Endometrial microvascular endothelial cells (primary cell): ENCODE results near the gene C1orf87. TPM values are rescaled to one million over a fixed set of nuclear protein-coding genes. Genes with fewer than 3 reads are reported as not detected.

Experiments used
- in situ Hi-C: cut with HindIII; loops from 2 replicates; pipeline ENCODE4 v1.10.0; 2017; ENCODE audit warnings: low sequenced_read_pairs, low pct_unique_long_range_greater_than_20kb; ENCODE audit errors: inconsistent ontology term
- total RNA-seq: library from RNA; depleted of rRNA; stranded (reverse); fragments of >200 nt; gene quantifications from one replicate; pipeline ENCODE4 v1.2.3, GENCODE V29; 2015; ENCODE audit errors: inconsistent ontology term

C1orf87 gene
- total RNA-seq, 1 donor from 2014 or later, result not detected

DNA sequence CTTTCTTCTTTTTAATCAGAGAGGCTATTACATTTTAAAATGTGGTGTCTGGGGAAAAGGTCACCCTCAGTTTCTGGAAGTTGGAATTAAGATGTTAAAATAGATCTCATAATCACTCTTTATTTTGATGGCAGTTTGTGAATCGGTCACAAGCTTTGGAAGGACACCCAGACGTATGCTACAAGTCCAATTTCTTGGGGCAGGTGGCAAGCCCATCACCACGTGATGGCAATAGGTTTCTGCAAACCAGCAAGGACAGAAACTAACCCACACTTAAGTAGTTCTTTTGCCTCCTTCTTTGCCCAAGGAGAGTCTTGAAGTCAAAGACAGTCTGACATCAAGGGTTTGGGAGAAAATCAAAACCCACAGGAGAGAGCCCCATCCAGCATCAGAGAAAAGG lies 72.9 kb downstream of the C1orf87 start:
- in situ Hi-C loops, result no loop called here

DNA sequence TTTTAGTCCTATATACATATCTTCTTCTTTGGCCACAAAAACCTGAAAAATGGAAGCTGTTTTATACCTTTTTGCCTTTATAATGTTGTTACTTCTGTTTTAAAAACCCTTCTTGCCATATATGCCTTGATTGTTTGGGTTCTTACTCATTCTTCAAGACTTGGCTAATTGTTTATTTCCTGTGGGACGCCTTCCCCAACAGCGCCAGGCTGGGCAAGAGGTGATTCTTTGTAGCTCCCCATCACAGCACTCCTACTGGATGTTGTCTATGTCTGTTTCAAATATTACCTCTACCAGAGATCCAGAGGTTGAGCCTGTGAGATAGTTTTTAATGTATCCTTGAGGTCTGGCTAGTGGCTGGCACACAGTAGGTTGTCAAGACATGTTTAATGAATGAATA lies 73.8 kb downstream of the C1orf87 start:
- in situ Hi-C loops, result no loop called here

DNA sequence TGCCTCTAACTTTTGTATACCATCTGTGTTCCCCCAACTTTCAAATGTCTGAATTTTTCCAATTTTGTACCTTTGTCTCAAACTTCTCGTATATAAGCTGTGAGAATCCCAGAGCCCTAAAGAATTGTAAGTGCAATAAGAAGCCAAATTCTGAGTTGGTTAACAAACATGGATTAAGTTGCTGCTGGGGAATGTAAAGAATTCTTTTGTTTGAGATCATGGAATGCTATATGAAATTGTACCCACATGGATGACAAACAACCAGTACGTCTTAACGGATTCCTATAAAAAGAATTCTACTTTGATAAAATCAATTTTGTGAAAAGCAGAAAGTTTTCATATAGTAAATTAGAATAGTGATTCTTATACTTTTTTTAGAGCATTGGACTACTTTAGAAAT lies 74.6 kb downstream of the C1orf87 start:
- in situ Hi-C loops, result no loop called here

DNA sequence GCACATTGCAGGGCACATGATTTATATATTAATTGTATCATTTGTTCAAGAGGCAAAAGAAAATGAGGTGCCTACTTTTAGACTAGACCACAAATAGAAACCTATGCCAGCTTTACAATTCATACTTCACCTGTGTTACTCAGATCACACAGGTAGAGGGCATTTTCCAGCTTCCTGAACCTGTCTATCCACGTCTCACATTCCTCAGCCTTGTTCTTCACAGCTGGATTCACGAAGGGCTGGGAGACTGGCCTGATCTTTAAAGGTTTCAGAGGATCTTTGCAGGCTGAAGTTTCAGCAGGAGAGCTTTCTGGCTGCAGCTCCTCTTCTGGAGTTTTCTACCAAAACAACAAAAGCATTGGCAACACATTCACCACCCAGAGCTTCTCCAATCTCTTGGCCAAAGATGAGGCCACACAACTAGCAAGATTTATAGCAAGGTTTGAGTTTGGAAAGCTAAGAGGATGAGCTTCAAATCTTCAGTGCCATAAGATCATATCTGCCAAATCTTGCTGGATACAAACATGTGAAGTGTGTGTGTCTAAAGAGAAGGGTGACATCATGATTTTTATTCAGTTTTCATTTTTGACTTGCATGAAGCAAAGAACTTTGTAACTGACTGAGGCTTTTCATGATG lies 76.0 kb downstream of the C1orf87 start:
- in situ Hi-C loops, result no loop called here

DNA sequence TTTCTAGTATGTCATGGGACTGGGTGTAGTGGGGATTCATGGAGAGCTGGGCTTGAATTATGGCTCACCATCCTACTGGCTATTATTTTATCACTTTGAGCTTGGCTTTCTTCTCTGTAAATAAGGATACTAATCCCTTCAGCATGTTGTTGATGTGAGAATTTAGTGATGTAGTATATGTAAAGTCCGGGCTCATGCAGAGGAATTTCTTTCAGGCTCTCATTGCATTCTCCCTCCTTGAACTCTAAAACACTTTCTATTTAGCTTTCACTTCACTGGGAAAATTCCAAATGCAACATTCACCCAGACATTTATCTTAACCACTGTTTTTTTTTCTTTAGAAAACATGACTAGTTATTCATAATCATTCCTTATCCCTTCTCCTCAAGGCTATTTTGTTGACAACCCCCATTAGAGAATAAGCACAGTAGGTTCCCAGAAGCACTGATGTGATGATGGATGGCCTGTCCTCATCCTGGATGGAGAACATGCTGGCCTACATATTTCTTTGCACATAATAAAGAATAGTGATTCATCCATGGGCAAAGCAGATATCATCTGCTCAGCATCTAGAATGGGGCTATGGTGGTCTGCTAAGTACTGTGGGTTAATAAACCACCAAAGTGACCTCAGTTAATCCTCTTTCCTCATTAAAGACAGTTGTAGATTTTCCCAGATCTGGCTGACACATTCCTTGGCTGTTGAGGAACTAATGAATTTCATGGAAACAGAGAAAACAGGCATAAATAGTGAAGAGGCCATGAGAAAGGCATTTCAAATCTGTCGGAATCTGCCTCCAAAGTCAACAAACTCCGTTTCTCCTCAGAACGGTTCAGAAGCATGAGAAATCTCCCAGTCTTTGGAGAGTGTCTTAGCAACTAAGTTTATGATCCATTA lies 79.0 kb downstream of the C1orf87 start:
- in situ Hi-C loops, result no loop called here

DNA sequence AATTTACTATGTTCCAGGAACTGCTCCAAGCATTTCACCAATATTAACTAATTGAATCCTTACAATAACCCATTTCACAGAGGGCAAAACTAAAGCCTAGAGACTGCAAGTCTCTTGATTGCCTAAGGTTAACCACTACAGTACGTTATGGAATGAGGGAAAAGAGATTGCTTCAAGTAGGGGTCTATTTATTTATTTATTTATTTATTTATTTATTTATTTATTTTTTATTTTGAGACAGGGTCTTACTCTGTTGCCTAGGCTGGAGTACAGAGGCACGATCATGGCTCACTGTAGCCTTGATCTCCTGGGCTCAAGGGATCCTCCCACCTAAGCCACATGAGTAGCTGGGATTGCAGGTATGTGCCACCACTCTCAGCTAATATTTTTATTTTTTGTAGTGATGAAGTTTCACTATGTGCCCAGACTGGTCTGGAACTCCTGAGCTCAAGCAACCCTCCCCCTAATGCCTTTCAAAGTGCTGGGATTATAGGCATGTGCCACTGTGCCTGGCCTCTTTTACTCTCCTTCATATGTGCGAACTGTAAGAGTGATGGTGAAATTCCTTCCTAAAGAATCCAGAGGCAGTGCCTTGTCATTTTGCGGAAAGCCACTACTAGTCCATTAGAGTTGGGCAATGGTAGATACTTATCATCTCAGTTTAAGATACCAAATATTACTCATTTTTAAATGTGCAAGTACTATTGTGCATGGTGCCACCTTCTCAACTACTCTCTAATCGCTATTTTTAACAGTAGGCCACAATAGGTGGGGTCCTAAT lies 81.3 kb downstream of the C1orf87 start:
- in situ Hi-C loops, result no loop called here

DNA sequence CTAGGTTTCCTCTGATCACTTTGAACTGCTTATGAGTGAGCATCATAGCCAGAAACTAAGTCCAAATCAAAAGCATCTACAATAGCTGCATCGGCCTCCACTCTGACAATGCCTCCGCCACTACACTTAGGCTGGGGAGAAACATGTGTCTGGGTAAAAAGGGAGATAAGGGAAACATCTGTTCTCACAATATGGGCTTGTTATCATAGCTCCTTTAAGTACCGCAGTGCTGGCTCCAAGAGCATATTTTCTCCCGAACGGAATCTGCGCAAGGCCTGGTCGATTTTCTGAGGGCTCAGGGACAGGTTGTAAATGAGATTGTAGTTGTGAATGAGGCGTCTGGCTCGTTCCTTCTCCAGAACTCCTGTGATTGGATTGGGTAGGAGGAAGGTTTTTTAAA lies 83.1 kb downstream of the C1orf87 start:
- in situ Hi-C loops, result no loop called here

DNA sequence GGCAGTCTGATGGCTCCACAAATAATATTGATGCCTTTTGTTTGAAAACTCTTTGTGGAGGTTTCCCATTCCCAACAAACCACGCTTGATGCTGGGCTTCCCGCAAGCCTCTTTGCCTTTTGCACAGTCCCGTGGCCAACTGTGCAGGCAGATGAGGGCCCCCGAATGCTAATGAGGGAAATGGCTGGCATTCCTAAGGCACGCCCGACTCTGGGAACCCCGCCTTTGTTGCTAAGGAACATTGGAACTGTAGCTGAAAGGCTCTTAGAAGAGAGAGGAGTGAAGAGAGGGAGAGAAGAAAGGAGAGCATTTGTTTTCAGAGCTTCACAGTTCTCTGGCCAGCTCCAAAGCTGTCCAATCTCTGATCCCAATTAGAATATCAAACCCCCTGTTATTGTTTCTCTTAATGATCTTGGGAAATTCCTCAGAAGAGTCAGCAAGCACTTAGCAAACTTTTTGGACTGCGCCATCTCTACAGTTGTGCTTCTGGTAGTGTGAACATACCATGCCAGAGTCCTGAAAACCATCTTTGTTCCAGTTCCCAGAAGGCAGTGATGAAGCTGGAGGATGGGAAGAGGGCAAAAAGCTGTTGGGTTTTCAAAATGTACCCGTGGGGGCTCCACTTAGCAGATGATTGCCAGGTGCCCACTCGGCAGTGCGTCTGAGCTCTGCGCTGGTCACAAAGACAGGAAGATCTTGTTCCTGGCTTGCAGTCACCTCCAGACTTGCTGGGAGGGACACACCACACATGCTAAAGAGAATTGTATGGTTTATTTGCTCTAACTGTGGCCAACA lies 86.9 kb downstream of the C1orf87 start:
- in situ Hi-C loops, result no loop called here

DNA sequence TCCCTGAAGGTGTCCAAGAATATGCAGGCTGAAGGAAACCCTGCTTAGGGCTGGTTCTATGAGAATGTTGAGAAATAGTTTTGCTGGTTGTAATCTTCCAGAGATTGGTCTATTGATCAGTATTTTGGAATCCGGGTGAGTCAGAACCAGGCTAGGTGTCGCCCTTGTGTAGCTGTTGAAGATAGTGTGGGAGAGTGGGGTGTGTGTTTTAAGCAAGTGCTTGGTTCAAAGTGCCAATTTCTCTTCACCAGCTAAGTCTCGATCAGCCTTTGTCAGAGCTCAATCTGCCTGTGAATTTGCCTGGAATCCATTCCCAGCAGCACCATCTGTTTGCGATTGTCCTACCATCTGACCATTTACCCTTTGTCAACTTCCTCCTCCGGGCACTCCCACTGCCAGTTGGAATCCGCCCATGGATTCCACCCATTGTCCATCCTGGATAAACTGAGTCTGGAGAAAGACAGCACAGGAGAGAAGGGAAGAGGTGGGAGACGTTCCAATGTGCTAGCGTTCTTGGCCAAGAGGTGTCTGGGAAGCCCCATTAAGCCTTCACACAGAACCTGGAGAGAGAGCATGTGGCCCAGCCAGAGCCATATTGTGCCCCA lies 87.6 kb downstream of the C1orf87 start:
- in situ Hi-C loops, result no loop called here

DNA sequence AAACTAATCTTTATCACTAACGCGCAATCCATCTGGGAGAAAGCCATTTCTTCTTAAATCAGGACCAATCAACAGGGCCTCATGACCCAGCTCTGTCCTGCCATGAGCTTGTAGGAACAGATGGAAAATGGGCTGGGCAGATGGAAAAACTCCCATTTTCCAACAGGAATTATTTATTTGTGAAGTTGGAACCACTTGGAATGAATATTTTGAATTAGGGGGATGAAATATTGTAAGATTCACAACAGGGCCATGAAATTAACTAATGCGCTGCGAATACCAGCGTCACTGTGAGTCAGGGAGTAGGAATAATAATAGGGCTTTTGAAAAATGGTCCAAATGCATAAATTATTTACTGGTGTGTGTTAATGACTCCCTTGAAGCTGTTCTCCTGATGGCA lies 93.9 kb downstream of the C1orf87 start:
- in situ Hi-C loops, result no loop called here

DNA sequence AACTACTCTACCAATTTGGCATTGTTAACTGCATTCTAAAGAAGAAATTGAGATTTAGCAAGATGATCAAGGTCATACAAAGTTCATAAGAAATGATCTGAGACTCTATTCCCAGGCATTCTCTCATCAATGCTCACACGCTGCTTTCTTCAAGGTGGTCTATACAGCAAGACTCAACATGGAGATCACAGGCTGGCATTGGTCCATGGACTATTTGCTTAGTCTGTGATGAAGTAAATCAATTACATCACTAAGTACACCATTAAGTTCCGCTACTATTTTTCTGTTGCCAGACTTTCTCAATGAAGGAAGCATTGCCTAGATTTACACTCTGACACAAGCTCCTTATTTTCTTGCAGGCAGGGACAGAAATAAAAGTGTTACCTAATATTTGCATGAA lies 95.1 kb downstream of the C1orf87 start:
- in situ Hi-C loops, result no loop called here

DNA sequence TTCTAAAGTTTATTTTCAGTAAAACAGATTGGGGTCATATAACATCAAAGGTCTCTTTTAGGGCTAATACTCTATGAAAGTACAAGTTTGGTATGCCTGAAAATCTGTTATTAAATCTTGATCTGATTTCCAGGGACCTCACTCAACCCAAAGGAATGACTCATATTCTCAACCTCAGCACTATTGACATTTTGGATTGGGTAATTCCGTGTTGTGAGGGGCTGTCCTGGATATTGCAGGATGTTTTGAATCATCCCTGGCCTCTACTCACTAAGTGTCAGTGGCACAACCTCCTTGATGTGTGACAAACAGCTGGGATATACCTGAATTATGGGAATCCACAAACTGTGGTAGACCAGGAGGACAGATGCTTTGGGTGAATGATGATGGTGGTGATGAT lies 95.5 kb downstream of the C1orf87 start:
- in situ Hi-C loops, result no loop called here

DNA sequence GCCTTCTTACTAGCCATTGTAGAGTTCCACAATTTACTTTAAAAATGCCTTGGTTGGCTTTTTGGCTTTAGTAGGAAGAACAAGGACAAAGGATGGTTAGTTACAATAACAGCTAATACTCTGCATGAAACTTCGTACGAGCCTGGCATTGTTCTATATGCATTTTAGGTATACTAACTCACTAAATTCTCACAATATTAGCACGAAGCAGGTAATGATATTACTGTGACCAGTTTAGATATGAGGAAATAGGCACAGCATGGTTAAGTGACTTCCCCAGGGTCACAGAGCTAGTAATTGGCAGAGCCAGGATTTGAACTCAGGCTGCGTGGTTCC lies 96.5 kb downstream of the C1orf87 start:
- in situ Hi-C loops, result no loop called here

DNA sequence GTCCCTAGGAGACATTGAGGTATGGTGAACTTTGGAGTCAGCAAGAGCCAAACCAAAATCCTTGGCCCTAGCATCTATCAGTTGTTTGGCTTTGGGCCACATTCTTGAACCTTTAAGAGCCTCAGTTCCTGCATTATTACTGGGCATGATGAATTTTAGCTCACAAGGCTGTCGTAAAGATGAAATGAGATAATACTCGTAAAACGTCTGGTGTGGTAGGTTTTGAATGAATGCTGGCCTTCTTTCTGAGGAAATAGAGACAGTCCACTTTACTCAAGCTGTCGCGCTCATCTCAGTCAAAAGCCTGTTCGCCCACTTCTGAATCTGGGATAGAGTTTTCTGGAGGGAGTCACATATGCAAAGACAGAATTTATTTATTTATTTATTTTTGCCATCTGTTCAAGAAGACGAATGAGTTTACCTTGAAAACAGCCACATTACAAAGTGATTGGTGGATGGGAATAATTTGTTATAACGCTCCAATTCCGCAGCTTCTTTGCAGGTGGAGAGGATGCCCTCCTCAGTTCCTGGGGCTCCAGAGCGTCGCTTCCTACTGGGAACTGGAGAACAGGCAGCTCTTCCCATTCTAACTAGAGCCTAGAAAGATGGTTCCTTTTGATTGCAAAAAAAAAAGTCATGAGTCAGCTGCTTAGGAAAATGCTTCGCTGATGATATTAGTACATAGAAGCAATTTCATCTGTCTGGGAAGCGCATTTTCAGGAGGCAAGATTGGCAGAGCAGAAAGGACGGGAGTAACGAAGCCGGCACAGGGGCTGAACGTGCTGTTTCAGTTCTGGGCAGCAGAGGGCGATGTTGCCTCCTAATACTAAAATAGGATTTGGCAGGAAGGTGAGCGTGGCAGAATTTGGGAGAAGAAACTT lies 97.1 kb downstream of the C1orf87 start:
- in situ Hi-C loops, result no loop called here

DNA sequence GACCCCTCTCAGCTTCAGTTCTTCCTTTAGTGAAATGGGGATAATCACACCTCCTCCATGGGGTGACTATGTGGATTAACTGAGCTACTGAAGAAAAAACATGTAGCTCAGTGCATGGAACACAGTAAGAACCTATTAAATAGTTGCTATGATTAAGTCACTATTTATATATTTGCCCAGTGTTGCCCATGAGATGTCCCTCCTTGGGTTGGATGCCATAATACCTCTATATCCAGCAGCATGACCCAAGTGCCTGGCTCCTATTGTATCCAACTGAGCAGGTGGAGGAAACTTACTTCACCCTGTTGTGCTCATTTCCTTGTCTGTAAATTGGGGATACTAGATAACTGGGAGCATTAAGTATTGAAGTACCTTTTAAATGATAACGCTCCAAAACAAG lies 99.9 kb downstream of the C1orf87 start:
- in situ Hi-C loops, result no loop called here

DNA sequence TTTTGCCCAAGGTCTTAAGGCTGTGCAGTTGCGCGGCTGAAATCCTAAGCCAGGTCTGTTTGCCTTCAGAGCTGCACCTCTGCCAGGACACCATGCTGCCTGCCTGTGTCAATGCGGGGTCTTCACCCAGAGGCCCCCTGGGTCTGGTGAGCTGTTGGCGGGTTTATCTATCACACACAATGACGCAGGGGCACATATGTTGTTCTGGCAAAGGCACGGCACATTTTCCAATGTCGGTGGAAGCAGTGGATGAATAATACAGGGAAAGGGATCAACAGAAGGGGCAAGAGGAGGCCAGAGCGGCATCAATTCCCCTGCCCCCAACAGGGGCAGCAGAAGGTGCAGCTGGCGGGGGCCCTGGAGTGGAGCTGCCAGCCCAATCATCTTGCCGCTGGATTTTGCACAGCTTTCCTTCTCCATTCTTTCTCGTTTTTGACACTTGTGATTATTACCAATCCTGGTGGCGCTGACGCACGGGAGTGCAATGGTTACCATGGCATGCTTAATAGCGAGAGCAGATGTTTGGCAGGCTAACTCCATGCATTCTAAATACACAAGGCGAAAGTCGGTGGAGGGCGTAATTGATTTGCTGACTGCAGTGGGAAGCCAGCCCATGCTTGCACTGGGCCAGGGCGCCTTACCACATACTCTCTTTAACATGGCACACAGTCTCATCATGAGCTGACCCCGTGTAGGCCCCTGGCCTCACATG lies 101.2 kb downstream of the C1orf87 start:
- in situ Hi-C loops, result no loop called here

DNA sequence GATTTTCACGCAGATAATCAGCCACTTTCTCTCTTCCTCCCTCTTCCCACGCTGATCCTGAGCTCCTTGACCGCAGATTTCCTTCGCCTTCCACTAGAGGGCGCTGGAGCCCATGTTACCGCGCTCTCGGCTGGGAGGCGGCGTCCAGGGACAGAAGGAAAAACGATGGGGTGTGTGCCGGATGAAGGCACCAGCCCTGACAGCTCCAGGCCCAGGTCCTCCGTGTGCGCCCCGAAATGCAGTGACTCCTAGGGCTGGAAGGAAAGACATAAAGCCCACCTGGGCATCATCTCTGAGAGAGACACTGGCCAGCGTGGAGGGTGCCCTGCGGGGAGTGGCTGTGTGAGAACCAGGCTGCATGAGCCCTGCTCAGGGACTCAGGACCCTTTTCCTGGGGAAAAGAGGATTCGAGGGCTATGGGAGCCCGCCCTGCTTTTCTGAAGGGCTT lies 102.1 kb downstream of the C1orf87 start:
- in situ Hi-C loops, result no loop called here
